Esophagus muscularis mucosa (tissue), 3 donors: ENCODE results near the gene RASGRF2.

Source experiments
- POLR2A ChIP-seq: fragments of 450-650 bp; IDR thresholded peaks from one replicate; pipeline ENCODE4 v1.6.1; 2017; ENCODE audit warnings: antibody characterized with exemption, moderate library complexity, mild to moderate bottlenecking, low read depth
- POLR2AphosphoS5 ChIP-seq, 2 donors: sonication (generic); formaldehyde crosslinking; IDR thresholded peaks; one replicate each; pipeline ENCODE4 v1.6.1; 2017; ENCODE audit warnings: antibody characterized with exemption in 2 of 2
- TF ChIP-seq, protein P1 (sequence below), 3 experiments: fragments of 200-600 bp in 2 of 3; fragments of 450-650 bp in 1 of 3; sonication (generic) in 2 of 3; IDR thresholded peaks; one replicate each; pipeline ENCODE4 v1.5.1; 2017 to 2019; ENCODE audit warnings: antibody characterized with exemption in 3 of 3, mild to moderate bottlenecking in 2 of 3, moderate library complexity in 1 of 3

- TF ChIP-seq, protein P1, sequence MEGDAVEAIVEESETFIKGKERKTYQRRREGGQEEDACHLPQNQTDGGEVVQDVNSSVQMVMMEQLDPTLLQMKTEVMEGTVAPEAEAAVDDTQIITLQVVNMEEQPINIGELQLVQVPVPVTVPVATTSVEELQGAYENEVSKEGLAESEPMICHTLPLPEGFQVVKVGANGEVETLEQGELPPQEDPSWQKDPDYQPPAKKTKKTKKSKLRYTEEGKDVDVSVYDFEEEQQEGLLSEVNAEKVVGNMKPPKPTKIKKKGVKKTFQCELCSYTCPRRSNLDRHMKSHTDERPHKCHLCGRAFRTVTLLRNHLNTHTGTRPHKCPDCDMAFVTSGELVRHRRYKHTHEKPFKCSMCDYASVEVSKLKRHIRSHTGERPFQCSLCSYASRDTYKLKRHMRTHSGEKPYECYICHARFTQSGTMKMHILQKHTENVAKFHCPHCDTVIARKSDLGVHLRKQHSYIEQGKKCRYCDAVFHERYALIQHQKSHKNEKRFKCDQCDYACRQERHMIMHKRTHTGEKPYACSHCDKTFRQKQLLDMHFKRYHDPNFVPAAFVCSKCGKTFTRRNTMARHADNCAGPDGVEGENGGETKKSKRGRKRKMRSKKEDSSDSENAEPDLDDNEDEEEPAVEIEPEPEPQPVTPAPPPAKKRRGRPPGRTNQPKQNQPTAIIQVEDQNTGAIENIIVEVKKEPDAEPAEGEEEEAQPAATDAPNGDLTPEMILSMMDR (IDR thresholded peaks at IDR 0.05) = no peak
- TF ChIP-seq POLR2AphosphoS5 (IDR thresholded peaks at IDR 0.05) = no peak
- no peak for TF ChIP-seq POLR2A
These were observed 176.4 kb downstream of the RASGRF2 start for GRCh38 chr5:81136557-81136956.
